Measurements from ENCODE around the gene SAT1.
"Not testable (repeated sequence)": the region's sequence is repeated elsewhere in the genome, so short reads cannot be mapped to it uniquely, and the experiment has no call there.

The SAT1 gene

DNA sequence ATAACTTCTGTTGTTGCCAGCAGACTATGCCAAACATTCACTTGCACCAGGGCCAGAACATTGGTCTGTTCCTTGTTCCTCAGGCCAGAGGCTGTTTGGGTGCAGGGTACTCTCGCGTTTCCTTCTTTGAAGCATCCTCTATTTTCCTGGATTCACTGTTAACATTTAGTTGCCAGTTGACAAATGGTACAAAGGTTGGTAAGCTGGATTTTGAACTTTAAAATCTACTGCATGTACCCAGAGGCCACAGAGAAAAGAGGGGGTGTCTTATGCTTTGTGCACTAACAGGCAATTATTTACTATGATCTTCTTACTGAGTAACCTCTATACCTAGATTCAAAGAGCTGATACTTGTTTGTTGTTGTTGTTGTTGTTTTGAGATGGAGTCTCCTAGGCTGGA is 12.8 kb upstream of the SAT1 start:
- H3K4me3 ChIP-seq (ENCODE audit: low read depth, low read length): no peak overlapping the region
- TF ChIP-seq, protein P1, sequence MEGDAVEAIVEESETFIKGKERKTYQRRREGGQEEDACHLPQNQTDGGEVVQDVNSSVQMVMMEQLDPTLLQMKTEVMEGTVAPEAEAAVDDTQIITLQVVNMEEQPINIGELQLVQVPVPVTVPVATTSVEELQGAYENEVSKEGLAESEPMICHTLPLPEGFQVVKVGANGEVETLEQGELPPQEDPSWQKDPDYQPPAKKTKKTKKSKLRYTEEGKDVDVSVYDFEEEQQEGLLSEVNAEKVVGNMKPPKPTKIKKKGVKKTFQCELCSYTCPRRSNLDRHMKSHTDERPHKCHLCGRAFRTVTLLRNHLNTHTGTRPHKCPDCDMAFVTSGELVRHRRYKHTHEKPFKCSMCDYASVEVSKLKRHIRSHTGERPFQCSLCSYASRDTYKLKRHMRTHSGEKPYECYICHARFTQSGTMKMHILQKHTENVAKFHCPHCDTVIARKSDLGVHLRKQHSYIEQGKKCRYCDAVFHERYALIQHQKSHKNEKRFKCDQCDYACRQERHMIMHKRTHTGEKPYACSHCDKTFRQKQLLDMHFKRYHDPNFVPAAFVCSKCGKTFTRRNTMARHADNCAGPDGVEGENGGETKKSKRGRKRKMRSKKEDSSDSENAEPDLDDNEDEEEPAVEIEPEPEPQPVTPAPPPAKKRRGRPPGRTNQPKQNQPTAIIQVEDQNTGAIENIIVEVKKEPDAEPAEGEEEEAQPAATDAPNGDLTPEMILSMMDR (IDR thresholded peaks at IDR 0.05; ENCODE audit: low read depth, low read length, missing control alignments): no peak
- in situ Hi-C loops (cut with HindIII; ENCODE audit: low sequenced_read_pairs): no loop called here
- no peak for DNase-seq (ENCODE audit: low read depth)

DNA sequence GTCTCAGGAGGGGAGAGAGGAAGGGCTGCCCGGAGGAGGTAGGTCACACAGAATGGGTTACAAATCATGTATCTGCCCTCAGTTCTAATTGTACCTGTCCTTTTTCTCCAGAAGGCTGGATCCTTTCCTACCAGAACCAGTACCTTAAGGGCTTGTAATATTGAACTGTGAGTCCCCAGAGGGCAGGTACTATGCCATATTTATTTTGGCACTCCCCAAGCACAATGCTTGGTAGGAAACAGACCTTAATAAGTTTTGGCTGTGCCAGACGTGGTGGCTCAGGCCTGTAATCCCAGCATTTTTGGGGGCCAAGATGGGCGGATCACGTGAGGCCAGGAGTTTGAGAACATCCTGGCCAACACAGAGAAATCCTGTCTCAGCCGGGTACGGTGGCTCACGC is 11.9 kb upstream of the SAT1 start:
- DNase-seq (ENCODE audit: low read depth); in situ Hi-C loops (cut with HindIII; ENCODE audit: low sequenced_read_pairs); H3K4me3 ChIP-seq (ENCODE audit: low read depth, low read length): not testable (repeated sequence)

DNA sequence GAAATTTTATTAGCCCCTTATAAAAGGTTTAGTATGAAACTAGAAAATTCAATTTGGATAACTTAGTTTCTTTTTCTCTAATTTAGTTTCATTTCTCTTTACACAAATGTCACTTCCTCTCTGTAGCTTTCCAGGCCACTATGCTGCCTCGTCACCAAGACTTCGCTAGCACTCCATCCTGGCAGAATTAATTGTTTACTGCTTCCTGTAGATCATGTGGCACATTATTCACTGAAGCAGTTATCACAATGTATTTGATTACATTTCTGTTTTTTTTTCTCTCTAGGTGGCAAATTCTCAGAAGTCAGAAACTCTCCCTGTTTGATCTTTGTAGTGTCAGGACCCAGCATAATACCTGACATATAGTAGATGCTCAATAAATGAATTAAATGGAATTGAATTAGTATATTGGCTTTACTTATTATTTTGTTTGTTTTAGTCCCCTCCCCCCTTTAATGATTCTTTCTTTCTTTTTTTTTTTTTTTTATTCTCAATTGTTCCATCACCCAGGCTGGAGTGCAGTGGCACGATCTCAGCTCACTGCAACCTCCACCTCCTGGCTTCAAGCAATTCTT is 9.3 kb upstream of the SAT1 start:
- DNase-seq (ENCODE audit: low read depth): no peak
- TF ChIP-seq, protein P1 (IDR thresholded peaks at IDR 0.05; ENCODE audit: low read depth, low read length, missing control alignments): no peak
- in situ Hi-C loops (cut with HindIII; ENCODE audit: low sequenced_read_pairs): no loop called here
- no peak overlapping the region for H3K4me3 ChIP-seq (ENCODE audit: low read depth, low read length)

DNA sequence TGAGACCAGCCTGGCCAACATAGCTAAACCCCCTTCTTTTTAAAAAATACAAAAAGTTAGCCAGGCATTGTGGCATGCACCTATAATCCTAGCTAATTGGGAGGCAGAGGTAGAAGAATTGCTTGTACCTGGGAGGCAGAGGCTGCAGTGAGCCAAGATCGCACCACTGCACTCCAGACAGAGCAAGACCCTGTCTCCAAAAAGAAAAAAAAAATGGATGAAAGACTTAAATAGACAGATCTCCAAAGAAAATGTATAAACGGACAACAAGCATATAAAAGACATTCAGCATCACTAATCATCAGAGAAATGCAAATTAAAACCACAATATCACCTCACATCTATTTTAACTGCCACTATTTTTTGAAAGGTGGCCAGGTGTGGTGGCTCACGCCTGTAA is 6.6 kb upstream of the SAT1 start:
- no peak for DNase-seq (ENCODE audit: low read depth)
- TF ChIP-seq, protein P1 (IDR thresholded peaks at IDR 0.05; ENCODE audit: low read depth, low read length, missing control alignments): no peak
- H3K4me3 ChIP-seq (ENCODE audit: low read depth, low read length): no peak overlapping the region
- in situ Hi-C loops (cut with HindIII; ENCODE audit: low sequenced_read_pairs): no loop called here

DNA sequence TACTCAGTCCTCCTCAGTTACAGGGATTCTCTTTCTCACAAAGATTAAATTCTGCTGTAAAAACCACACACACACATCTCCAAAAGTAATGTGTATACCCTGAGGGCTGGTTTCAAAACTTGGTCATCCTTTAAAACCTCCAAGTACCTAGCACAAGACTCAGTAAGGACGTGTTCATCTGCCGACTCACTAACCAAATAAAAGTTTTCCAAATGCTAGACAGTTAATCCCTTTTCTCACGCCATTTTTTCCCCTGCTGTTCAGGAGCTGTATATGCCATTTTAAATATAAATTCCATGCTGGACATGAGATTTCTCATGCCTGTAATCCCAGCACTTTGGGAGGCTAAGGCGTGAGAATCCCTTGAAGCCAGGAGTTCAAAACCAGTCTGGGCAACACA is 3.9 kb upstream of the SAT1 start:
- in situ Hi-C loops (cut with HindIII; ENCODE audit: low sequenced_read_pairs): no loop called here
- no peak for DNase-seq (ENCODE audit: low read depth)
- TF ChIP-seq, protein P1 (IDR thresholded peaks at IDR 0.05; ENCODE audit: low read depth, low read length, missing control alignments): no peak

DNA sequence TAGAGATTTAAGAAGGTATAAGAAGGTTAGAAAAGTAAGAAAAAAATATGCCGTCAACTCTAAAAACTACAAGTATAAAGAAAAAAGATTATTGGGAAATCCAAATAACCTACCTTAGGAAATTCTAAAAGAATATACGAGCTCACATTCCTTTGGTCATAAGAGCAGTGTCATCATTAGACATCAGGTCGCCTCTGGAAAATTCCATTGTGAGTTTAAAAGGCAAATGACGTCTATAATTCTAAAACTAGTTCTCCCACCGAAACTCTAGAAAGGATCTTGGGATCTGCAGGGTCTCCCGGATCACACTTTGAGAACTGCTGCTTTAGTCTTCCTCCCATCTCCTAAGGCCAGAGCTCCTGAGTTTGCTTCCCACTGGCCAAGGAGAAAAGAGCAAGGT is 518 bp upstream of the SAT1 start:
- no peak for DNase-seq (ENCODE audit: low read depth)
- TF ChIP-seq, protein P1 (IDR thresholded peaks at IDR 0.05; ENCODE audit: low read depth, low read length, missing control alignments): no peak
- in situ Hi-C loops (cut with HindIII; ENCODE audit: low sequenced_read_pairs): no loop called here
- H3K4me3 ChIP-seq (ENCODE audit: low read depth, low read length): no peak overlapping the region

More for the DNA sequence above, 3.9 kb upstream of the SAT1 start:
- H3K4me3 ChIP-seq (ENCODE audit: low read depth, low read length): no peak overlapping the region

DNA sequence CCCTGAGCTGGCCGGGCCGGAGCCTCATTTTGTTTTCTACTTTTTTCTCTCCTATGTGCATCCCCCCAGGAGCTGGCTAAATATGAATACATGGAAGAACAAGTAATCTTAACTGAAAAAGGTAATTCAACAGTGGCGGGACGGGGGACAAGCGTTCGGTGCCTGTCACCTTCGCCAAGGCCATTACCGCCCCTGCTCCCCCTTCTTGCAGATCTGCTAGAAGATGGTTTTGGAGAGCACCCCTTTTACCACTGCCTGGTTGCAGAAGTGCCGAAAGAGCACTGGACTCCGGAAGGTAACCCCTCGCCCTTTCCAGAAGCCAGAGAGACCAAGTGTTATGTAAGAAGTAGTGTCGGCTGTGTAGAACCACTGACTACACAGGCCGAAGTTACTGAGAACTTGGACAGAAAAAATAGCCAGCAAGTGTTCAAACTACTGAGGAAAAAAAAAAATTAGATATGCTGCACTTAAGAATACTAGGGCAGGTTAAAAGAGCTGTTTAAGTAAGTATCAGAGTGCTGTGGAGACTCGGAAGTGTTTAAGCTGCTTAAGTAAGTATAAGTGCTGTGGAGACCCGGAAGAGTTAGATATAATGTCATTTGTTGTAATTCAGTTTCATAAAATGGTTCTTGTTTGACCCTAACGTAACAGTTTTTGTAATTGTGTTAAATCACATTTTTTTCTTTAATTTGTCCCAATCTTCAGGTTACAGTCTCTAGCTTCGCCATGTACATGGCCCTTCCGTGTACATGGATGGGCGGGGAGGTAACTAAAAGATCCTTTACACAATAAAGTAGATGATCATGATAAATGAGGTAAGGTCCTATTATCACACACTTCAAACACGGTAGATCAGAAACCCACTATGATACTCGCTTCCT is 856 bp downstream of the SAT1 start:
- TF ChIP-seq, protein P1 (IDR thresholded peaks at IDR 0.05; ENCODE audit: low read depth, low read length, missing control alignments): no peak
- in situ Hi-C loops (cut with HindIII; ENCODE audit: low sequenced_read_pairs): no loop called here
- H3K4me3 ChIP-seq (ENCODE audit: low read depth, low read length): peak overlapping the region; percentile 69
- DNase-seq (ENCODE audit: low read depth): no peak

All from astrocyte of the cerebellum (primary cell).